CD14-positive monocyte (primary cell): ENCODE measurements around the gene ACMSD. TPM values are rescaled to one million over a fixed set of nuclear protein-coding genes. Genes with fewer than 3 reads are reported as not detected.

Source experiments
- DNase-seq, 3 donors: peaks; one replicate each; pipeline ENCODE4 v3.0.0-alpha.2; 2011 to 2022
- H2AFZ ChIP-seq: 2 replicates; pipeline ENCODE4 v1.6.0; 2012; ENCODE audit warnings: mild to moderate bottlenecking, low read depth, low read length, inconsistent platforms; ENCODE audit not compliant: insufficient read depth, poor library complexity, severe bottlenecking
- H3K27ac ChIP-seq, 2 donors: 1 replicate in 1 of 2; 2 replicates in 1 of 2; pipeline ENCODE4 v1.5.1; 2012 to 2013; ENCODE audit warnings: low read length in 2 of 2, control low read depth in 1 of 2, inconsistent platforms in 1 of 2, low read depth in 1 of 2, mild to moderate bottlenecking in 1 of 2
- H3K27me3 ChIP-seq, 2 donors: one replicate each; pipeline versions ENCODE4 v1.6.0 to v1.6.1; 2011 to 2013; ENCODE audit warnings: low read length in 2 of 2; ENCODE audit not compliant: control insufficient read depth in 2 of 2, insufficient read depth in 2 of 2
- H3K36me3 ChIP-seq, 2 donors: replicated peaks in 1 of 2; 1 replicate in 1 of 2; 2 replicates in 1 of 2; pipeline versions ENCODE4 v1.5.1 to v1.6.1; 2012 to 2013; ENCODE audit warnings: low read length in 2 of 2, control low read depth in 1 of 2, inconsistent platforms in 1 of 2, mild to moderate bottlenecking in 1 of 2; ENCODE audit not compliant: insufficient read depth in 2 of 2, control insufficient read depth in 1 of 2
- H3K4me1 ChIP-seq, 2 donors: 1 replicate in 1 of 2; 2 replicates in 1 of 2; pipeline versions ENCODE4 v1.5.1 to v1.6.1; 2012 to 2013; ENCODE audit warnings: low read length in 2 of 2, control low read depth in 1 of 2, inconsistent platforms in 1 of 2, mild to moderate bottlenecking in 1 of 2, moderate library complexity in 1 of 2; ENCODE audit not compliant: insufficient read depth in 2 of 2, control insufficient read depth in 1 of 2
- H3K4me2 ChIP-seq: replicated peaks from 2 replicates; pipeline ENCODE3; 2012; ENCODE audit warnings: low read length, moderate library complexity, mild to moderate bottlenecking; ENCODE audit not compliant: poor library complexity, severe bottlenecking; ENCODE audit errors: extremely low read depth
- H3K4me3 ChIP-seq, 3 experiments: fragments of 200-600 bp in 1 of 3; sonication (generic) in 1 of 3; replicated peaks in 1 of 3; 1 replicate in 2 of 3; 2 replicates in 1 of 3; pipeline ENCODE4 v1.5.1; 2011 to 2013; ENCODE audit warnings: low read length in 3 of 3, mild to moderate bottlenecking in 3 of 3, control low read depth in 2 of 3, low read depth in 2 of 3, inconsistent platforms in 1 of 3, moderate library complexity in 1 of 3
- H3K79me2 ChIP-seq: 2 replicates; pipeline ENCODE4 v1.6.0; 2012; ENCODE audit warnings: mild to moderate bottlenecking, control low read depth, inconsistent platforms, low read length, moderate library complexity; ENCODE audit not compliant: insufficient read depth
- H3K9ac ChIP-seq: 2 replicates; pipeline ENCODE4 v1.6.0; 2017; ENCODE audit warnings: low read length, mild to moderate bottlenecking; ENCODE audit not compliant: insufficient read depth, poor library complexity, severe bottlenecking
- H3K9me3 ChIP-seq, 2 donors: replicated peaks in 1 of 2; 1 replicate in 1 of 2; 2 replicates in 1 of 2; pipeline versions ENCODE4 v1.5.1 to v1.6.1; 2012 to 2013; ENCODE audit warnings: low read length in 2 of 2, control low read depth in 1 of 2; ENCODE audit not compliant: control insufficient read depth in 1 of 2, insufficient read depth in 1 of 2
- H4K20me1 ChIP-seq: 2 replicates; pipeline ENCODE4 v1.6.0; 2012; ENCODE audit warnings: mild to moderate bottlenecking, low read length, control low read depth, moderate library complexity; ENCODE audit not compliant: insufficient read depth
- H3K27ac Mint-ChIP-seq, 7 donors: one replicate each; pipeline ENCODE4 v1.8.0; 2020; ENCODE audit warnings: mild to moderate bottlenecking in 7 of 7, mixed read lengths in 7 of 7, moderate library complexity in 6 of 7, inconsistent platforms in 2 of 7
- H3K27me3 Mint-ChIP-seq, 3 donors: one replicate each; pipeline ENCODE4 v1.8.0; 2021 to 2022; ENCODE audit warnings: low read depth in 3 of 3, mild to moderate bottlenecking in 3 of 3, mixed read lengths in 3 of 3, moderate library complexity in 3 of 3, inconsistent platforms in 1 of 3
- H3K36me3 Mint-ChIP-seq, 2 donors: one replicate each; pipeline ENCODE4 v1.8.0; 2020; ENCODE audit warnings: mixed read lengths in 2 of 2, inconsistent platforms in 1 of 2, mild to moderate bottlenecking in 1 of 2
- H3K4me1 Mint-ChIP-seq: one replicate; pipeline ENCODE4 v1.8.0; 2020; ENCODE audit warnings: mild to moderate bottlenecking, mixed read lengths
- H3K4me3 Mint-ChIP-seq, 2 donors: one replicate each; pipeline ENCODE4 v1.8.0; 2020; ENCODE audit warnings: mild to moderate bottlenecking in 2 of 2, mixed read lengths in 2 of 2, moderate library complexity in 1 of 2
- H3K9me3 Mint-ChIP-seq, 7 donors: one replicate each; pipeline ENCODE4 v1.8.0; 2020 to 2022; ENCODE audit warnings: mixed read lengths in 7 of 7, mild to moderate bottlenecking in 6 of 7, moderate library complexity in 6 of 7, inconsistent platforms in 2 of 7
- WGBS: methylation state at CpG from one replicate; pipeline ENCODE4 v1.1.5; 2013; ENCODE audit warnings: missing lambda C conversion rate; ENCODE audit not compliant: insufficient coverage; 5-methylcytosine and 5-hydroxymethylcytosine counted together
- intact Hi-C, 2 donors: fragments of 100-400 bp; cut with micrococcal nuclease; formaldehyde crosslinking; loops; one replicate each; pipeline versions ENCODE4 v1.15.0 to v1.15.1; 2023
- polyA plus RNA-seq, 3 donors: library from polyadenylated mRNA; depleted of rRNA in 1 of 3; unstranded in 2 of 3; stranded (reverse) in 1 of 3; fragments of 300-500 nt in 2 of 3; fragments of >200 nt in 1 of 3; fragmentation: Illumina TruSeq in 2 of 3; gene quantifications; 1 replicate in 2 of 3; 2 replicates in 1 of 3; pipeline ENCODE4 v1.2.3, GENCODE V29; 2012 to 2021
- TF ChIP-seq, protein P1 (sequence below): fragments of 200-600 bp; IDR thresholded peaks from one replicate; pipeline ENCODE4 v1.8.0; 2022; ENCODE audit warnings: antibody characterized with exemption, mild to moderate bottlenecking

The ACMSD gene
- polyA plus RNA-seq, 3 donors, result not detected

GRCh38 chr2:134873152-134873551, 34.7 kb downstream of the ACMSD start:
- H3K4me1 Mint-ChIP-seq, result peaks cover 5% of the 10 kb centered on the region
- peaks cover 0 to under 1% of the 10 kb centered on the region in 2 donors for H3K9me3 ChIP-seq
- no peak overlapping the region for H3K27ac Mint-ChIP-seq
- peaks cover 0 to 13% (median 5%) of the 10 kb centered on the region in 7 donors for H3K9me3 Mint-ChIP-seq
- no peaks in the 10 kb centered on the region for H3K4me1 ChIP-seq
- no CpG with 5 or more reads among the region's 2 CpGs for WGBS
- H3K27ac ChIP-seq, result no peak overlapping the region
- H3K27me3 Mint-ChIP-seq, result peaks cover 0 to 1% (median 0%) of the 10 kb centered on the region in 3 donors
- no peak overlapping the region for H2AFZ ChIP-seq
- intact Hi-C loops, result no loop called here
- H3K27me3 ChIP-seq, result no peaks in the 10 kb centered on the region
- no peak overlapping the region for H3K4me2 ChIP-seq
- no peak overlapping the region for H3K4me3 Mint-ChIP-seq
- no peak for DNase-seq
- H3K4me3 ChIP-seq, result no peak overlapping the region
- H3K9ac ChIP-seq, result no peak overlapping the region
- H4K20me1 ChIP-seq, result no peaks in the 10 kb centered on the region
- no peaks in the 10 kb centered on the region for H3K79me2 ChIP-seq
- H3K36me3 Mint-ChIP-seq, result no peaks in the 10 kb centered on the region
- H3K36me3 ChIP-seq, result no peaks in the 10 kb centered on the region
- TF ChIP-seq, protein P1, sequence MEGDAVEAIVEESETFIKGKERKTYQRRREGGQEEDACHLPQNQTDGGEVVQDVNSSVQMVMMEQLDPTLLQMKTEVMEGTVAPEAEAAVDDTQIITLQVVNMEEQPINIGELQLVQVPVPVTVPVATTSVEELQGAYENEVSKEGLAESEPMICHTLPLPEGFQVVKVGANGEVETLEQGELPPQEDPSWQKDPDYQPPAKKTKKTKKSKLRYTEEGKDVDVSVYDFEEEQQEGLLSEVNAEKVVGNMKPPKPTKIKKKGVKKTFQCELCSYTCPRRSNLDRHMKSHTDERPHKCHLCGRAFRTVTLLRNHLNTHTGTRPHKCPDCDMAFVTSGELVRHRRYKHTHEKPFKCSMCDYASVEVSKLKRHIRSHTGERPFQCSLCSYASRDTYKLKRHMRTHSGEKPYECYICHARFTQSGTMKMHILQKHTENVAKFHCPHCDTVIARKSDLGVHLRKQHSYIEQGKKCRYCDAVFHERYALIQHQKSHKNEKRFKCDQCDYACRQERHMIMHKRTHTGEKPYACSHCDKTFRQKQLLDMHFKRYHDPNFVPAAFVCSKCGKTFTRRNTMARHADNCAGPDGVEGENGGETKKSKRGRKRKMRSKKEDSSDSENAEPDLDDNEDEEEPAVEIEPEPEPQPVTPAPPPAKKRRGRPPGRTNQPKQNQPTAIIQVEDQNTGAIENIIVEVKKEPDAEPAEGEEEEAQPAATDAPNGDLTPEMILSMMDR, result no peak

GRCh38 chr2:134875309-134875708, 36.9 kb downstream of the ACMSD start:
- peaks cover 5% of the 10 kb centered on the region for H3K4me1 Mint-ChIP-seq
- no peak overlapping the region for H3K27ac ChIP-seq
- DNase-seq, result no peak
- no peaks in the 10 kb centered on the region for H3K27me3 Mint-ChIP-seq
- TF ChIP-seq, protein P1, result no peak
- no peaks in the 10 kb centered on the region for H3K36me3 ChIP-seq
- no peak overlapping the region for H3K9ac ChIP-seq
- no peak overlapping the region for H3K4me3 Mint-ChIP-seq
- peaks cover 2 to 15% (median 6%) of the 10 kb centered on the region in 7 donors for H3K9me3 Mint-ChIP-seq
- no peaks in the 10 kb centered on the region for H4K20me1 ChIP-seq
- no peaks in the 10 kb centered on the region for H3K79me2 ChIP-seq
- no peak overlapping the region for H2AFZ ChIP-seq
- intact Hi-C loops, result no loop called here
- peaks cover 0 to 4% of the 10 kb centered on the region in 2 donors for H3K9me3 ChIP-seq
- H3K27me3 ChIP-seq, result no peaks in the 10 kb centered on the region
- H3K36me3 Mint-ChIP-seq, result no peaks in the 10 kb centered on the region
- no peaks in the 10 kb centered on the region for H3K4me1 ChIP-seq
- H3K27ac Mint-ChIP-seq, result no peak overlapping the region
- no peak overlapping the region for H3K4me3 ChIP-seq
- H3K4me2 ChIP-seq, result no peak overlapping the region
- WGBS, result no CpG with 5 or more reads among the region's 1 CpG
